Fibroblast of pulmonary artery (primary cell): ENCODE results near the gene CLEC7A.
A peak's percentile ranks its signal among the peaks of the same experiment; 100 is the strongest.

Experiments used
- DNase-seq: peaks from one replicate; pipeline ENCODE4 v3.0.0-alpha.2; 2010; ENCODE audit warnings: low read depth
- H3K4me3 ChIP-seq: replicated peaks from 2 replicates; pipeline ENCODE4 v1.5.1; 2011; ENCODE audit warnings: low read depth, mild to moderate bottlenecking, control low read depth, low read length, moderate library complexity
- TF ChIP-seq, protein P1 (sequence below): IDR thresholded peaks from 2 replicates; pipeline ENCODE4 v1.5.1; 2011; ENCODE audit warnings: mild to moderate bottlenecking, control low read depth, low read length, inconsistent platforms; ENCODE audit errors: missing control alignments

CLEC7A gene

DNA sequence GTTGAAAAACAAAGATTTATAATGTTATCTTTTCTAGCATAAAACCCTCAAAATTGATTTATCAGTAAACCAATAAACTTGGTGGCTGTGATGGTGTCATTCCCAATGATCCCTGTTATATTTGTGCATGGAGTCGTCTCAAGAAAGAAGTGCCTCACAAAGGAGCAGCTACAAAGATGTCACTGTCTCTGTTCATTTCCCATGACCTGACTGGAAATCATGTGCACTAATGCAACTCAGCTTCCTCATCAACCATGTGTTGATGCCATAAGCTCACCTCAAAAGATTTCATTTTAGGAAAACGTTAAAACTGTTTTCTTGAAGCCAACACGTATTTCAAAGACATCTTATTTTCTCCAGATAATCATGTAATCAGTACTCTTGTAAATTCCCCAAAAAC is 60.0 kb downstream of the CLEC7A start:
- no peak overlapping the region for H3K4me3 ChIP-seq
- TF ChIP-seq, protein P1, sequence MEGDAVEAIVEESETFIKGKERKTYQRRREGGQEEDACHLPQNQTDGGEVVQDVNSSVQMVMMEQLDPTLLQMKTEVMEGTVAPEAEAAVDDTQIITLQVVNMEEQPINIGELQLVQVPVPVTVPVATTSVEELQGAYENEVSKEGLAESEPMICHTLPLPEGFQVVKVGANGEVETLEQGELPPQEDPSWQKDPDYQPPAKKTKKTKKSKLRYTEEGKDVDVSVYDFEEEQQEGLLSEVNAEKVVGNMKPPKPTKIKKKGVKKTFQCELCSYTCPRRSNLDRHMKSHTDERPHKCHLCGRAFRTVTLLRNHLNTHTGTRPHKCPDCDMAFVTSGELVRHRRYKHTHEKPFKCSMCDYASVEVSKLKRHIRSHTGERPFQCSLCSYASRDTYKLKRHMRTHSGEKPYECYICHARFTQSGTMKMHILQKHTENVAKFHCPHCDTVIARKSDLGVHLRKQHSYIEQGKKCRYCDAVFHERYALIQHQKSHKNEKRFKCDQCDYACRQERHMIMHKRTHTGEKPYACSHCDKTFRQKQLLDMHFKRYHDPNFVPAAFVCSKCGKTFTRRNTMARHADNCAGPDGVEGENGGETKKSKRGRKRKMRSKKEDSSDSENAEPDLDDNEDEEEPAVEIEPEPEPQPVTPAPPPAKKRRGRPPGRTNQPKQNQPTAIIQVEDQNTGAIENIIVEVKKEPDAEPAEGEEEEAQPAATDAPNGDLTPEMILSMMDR = no peak
- DNase-seq = no peak

DNA sequence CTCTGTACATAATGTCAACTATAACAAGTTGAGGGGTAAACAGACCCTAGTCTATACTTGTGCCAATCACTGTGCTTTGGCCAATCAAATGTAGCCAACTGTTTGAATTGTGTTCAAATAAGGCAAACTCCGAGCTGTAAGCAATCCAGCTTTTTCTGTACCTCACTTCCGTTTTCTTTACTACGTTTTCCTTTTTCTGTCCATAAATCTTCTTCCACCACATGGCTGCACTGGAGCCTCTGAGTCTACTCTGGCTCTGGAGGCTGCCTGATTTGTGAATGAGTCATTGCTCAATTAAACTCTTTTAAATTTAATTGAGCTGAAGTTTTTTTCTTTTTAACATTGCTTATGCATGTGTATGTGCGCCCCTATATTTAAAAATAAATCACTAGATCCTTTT is 60.9 kb downstream of the CLEC7A start:
- peak; percentile 3 for DNase-seq
- TF ChIP-seq, protein P1 = no peak
- no peak overlapping the region for H3K4me3 ChIP-seq

DNA sequence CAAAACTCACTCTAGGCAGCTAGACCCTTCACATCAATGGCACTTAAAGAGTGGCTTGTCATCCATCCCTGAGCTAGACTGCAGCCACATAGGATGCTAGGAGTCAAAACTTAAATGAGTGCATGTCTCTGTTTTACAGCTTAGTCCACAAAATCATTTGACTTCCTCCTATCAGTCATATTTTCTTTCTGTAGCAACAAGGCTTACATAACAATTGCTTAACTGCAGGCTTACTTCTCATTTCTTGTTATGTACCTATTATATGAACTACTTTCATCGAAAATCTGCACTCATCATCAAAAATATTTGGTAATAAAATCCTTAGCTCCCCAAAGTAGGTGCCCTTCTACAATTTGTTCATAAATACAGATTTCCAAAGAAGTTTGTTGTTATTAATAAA is 61.4 kb downstream of the CLEC7A start:
- no peak overlapping the region for H3K4me3 ChIP-seq
- DNase-seq = no peak
- TF ChIP-seq, protein P1 = no peak

DNA sequence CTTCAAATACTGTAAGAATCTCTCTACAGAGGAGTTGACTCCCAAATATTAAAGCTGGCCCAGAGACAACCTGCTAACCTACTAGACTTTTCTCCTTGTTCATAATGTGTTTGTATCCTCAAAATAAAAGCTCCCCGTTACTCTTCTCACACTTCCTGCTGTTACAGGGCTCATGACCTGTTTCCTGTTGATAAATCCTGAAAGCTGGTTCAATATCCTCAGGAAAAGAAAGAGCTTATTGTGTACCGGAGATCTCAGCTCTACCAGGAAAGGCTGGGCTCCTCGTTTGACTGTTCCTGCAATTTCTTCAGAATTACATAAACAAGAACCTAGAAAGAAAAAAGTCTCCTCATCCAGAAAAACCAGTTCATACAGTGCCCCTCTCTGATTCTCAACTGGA is 62.1 kb downstream of the CLEC7A start:
- no peak overlapping the region for H3K4me3 ChIP-seq
- peak; percentile 10 for DNase-seq
- TF ChIP-seq, protein P1 = no peak

DNA sequence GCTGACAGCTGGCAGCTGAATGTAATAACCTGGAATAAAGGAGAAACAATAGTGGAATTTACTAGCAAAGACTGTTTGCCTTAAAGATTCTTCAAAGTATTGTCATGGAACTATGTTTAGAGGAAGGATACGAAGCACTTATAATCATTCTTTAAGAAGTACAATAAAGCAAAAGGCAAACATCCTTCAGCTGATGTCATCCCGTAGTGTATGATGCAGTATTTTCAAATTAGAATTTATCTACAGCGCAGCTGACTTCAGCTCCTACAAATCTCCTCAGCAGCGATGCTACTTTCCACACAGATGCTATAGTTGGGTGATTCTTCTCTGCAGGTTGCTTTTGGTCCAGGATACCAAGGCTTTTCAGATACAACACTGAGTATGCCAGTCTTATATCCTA is 62.7 kb downstream of the CLEC7A start:
- no peak overlapping the region for H3K4me3 ChIP-seq
- DNase-seq = no peak
- TF ChIP-seq, protein P1 = no peak
